GM21390 (cell line): ENCODE results near the gene KRT26.

Experiments used
- ATAC-seq: cut with Tn5 transposase; IDR thresholded peaks from one replicate; pipeline ENCODE4 v1.9.1; 2021; ENCODE audit not compliant: unreplicated experiment

The KRT26 gene

GRCh38 chr17:40734018-40734417, 38.0 kb downstream of the KRT26 start:
- no peak for ATAC-seq

- no peak for ATAC-seq
Observed at GRCh38 chr17:40730970-40731369, 41.0 kb downstream of the KRT26 start.

GRCh38 chr17:40727447-40728231, 44.4 kb downstream of the KRT26 start:
- ATAC-seq: no peak

GRCh38 chr17:40726919-40727318, 45.1 kb downstream of the KRT26 start:
- ATAC-seq: no peak

GRCh38 chr17:40724656-40725055, 47.3 kb downstream of the KRT26 start:
- ATAC-seq: no peak

GRCh38 chr17:40722241-40722640, 49.8 kb downstream of the KRT26 start:
- ATAC-seq: no peak

- no peak for ATAC-seq
Observed at GRCh38 chr17:40720899-40721298, 51.1 kb downstream of the KRT26 start.

- ATAC-seq: no peak
Observed at GRCh38 chr17:40718930-40719329, 53.1 kb downstream of the KRT26 start.

- ATAC-seq: no peak
Observed at GRCh38 chr17:40717776-40718175, 54.2 kb downstream of the KRT26 start.
